SK-N-SH treated with all-trans-retinoic acid at 6 μM for 48 hours (cell line): ENCODE results near the gene HABP2.

Experiments
- ARNTL ChIP-seq: fragments of 450-650 bp; formaldehyde crosslinking; IDR thresholded peaks from 2 replicates; pipeline ENCODE4 v1.5.0; 2020; ENCODE audit warnings: low read depth, mild to moderate bottlenecking, moderate library complexity, borderline replicate concordance
- CREB5 ChIP-seq: fragments of 250-450 bp; sonication (Bioruptor Pico); IDR thresholded peaks from 2 replicates; pipeline ENCODE4 v1.5.1; 2020; ENCODE audit warnings: low read depth, mild to moderate bottlenecking, moderate library complexity
- CSRNP3 ChIP-seq: fragments of 250-450 bp; sonication (Bioruptor Pico); IDR thresholded peaks from 2 replicates; pipeline ENCODE4 v1.5.1; 2021; ENCODE audit warnings: mild to moderate bottlenecking, moderate library complexity
- GLIS3 ChIP-seq: fragments of 250-450 bp; sonication (Bioruptor Pico); IDR thresholded peaks from 2 replicates; pipeline ENCODE4 v1.5.0; 2020; ENCODE audit warnings: mild to moderate bottlenecking, moderate library complexity
- PATZ1 ChIP-seq: fragments of 250-450 bp; sonication (Bioruptor Pico); IDR thresholded peaks from 2 replicates; pipeline ENCODE4 v1.8.0; 2020; ENCODE audit warnings: mild to moderate bottlenecking, moderate library complexity, borderline replicate concordance
- RARB ChIP-seq: fragments of 250-450 bp; sonication (Bioruptor Pico); IDR thresholded peaks from 2 replicates; pipeline ENCODE4 v1.8.0; 2021; ENCODE audit warnings: mild to moderate bottlenecking, moderate library complexity
- TCF4 ChIP-seq: fragments of 250-450 bp; sonication (Bioruptor Pico); IDR thresholded peaks from 2 replicates; pipeline ENCODE4 v1.8.0; 2021; ENCODE audit warnings: mild to moderate bottlenecking, moderate library complexity, borderline replicate concordance
- TSHZ2 ChIP-seq: fragments of 250-450 bp; sonication (Bioruptor Pico); IDR thresholded peaks from 2 replicates; pipeline ENCODE4 v1.5.0; 2020; ENCODE audit warnings: mild to moderate bottlenecking, moderate library complexity
- ZFP3 ChIP-seq: fragments of 250-450 bp; sonication (Bioruptor Pico); IDR thresholded peaks from 2 replicates; pipeline ENCODE4 v1.5.0; 2020; ENCODE audit warnings: mild to moderate bottlenecking, moderate library complexity
- ZFP30 ChIP-seq: fragments of 450-650 bp; formaldehyde crosslinking; IDR thresholded peaks from 2 replicates; pipeline ENCODE4 v1.5.0; 2022; ENCODE audit warnings: mild to moderate bottlenecking, moderate library complexity
- ZNF565 ChIP-seq: fragments of 450-650 bp; formaldehyde crosslinking; conservative IDR thresholded peaks from 2 replicates; pipeline ENCODE4 v1.5.0; 2020; ENCODE audit warnings: low read depth, mild to moderate bottlenecking, moderate library complexity

- TF ChIP-seq ZNF565, result no peak
- TF ChIP-seq ZFP30 (CRISPR knock-in tag), result no peak
- no peak for TF ChIP-seq CSRNP3 (CRISPR knock-in tag)
- no peak for TF ChIP-seq GLIS3 (CRISPR knock-in tag)
- no peak for TF ChIP-seq ZFP3 (CRISPR knock-in tag)
- no peak for TF ChIP-seq RARB
- no peak for TF ChIP-seq ARNTL (CRISPR knock-in tag)
- no peak for TF ChIP-seq CREB5
- no peak for TF ChIP-seq TSHZ2 (CRISPR knock-in tag)
- no peak for TF ChIP-seq PATZ1
- TF ChIP-seq TCF4 (CRISPR knock-in tag), result no peak
These were observed 51.7 kb downstream of the HABP2 start for GRCh38 chr10:113604572-113604971.
